HG03103 (cell line): ENCODE data around the gene CDS2.

Source experiments
- ATAC-seq: cut with Tn5 transposase; IDR thresholded peaks from one replicate; pipeline ENCODE4 v1.9.1; 2021; ENCODE audit warnings: low read depth; ENCODE audit not compliant: unreplicated experiment

Gene CDS2

GRCh38 chr20:5118220-5119142, 8.3 kb upstream of the CDS2 start:
- no peak for ATAC-seq

GRCh38 chr20:5119143-5119434, 7.7 kb upstream of the CDS2 start:
- ATAC-seq: no peak

GRCh38 chr20:5119435-5120184, 7.2 kb upstream of the CDS2 start, which contains the start of gene PCNA:
Gene PCNA (minus strand): TSS chr20:5119958. CDS start chr20:5119798, 160 bp downstream.
- ATAC-seq: peak; percentile 95

- ATAC-seq: no peak
Measured at GRCh38 chr20:5120185-5120476, 6.7 kb upstream of the CDS2 start.

GRCh38 chr20:5122873-5123260, 3.9 kb upstream of the CDS2 start:
- no peak for ATAC-seq

GRCh38 chr20:5127204-5127858, 523 bp downstream of the CDS2 start:
- peak; percentile 25 for ATAC-seq

GRCh38 chr20:5127859-5128424, 1.1 kb downstream of the CDS2 start:
- no peak for ATAC-seq

- no peak for ATAC-seq
Measured at GRCh38 chr20:5128886-5129285, 2.1 kb downstream of the CDS2 start.

GRCh38 chr20:5131502-5131901, 4.7 kb downstream of the CDS2 start:
- no peak for ATAC-seq

GRCh38 chr20:5133998-5134397, 7.2 kb downstream of the CDS2 start:
- no peak for ATAC-seq

- no peak for ATAC-seq
Measured at GRCh38 chr20:5135363-5136012, 8.7 kb downstream of the CDS2 start.

GRCh38 chr20:5136096-5136495, 9.3 kb downstream of the CDS2 start:
- no peak for ATAC-seq

- no peak for ATAC-seq
Measured at GRCh38 chr20:5140195-5140594, 13.4 kb downstream of the CDS2 start.

GRCh38 chr20:5141615-5142014, 14.8 kb downstream of the CDS2 start:
- ATAC-seq: no peak

GRCh38 chr20:5143851-5144250, 17.0 kb downstream of the CDS2 start:
- no peak for ATAC-seq

- ATAC-seq: no peak
Measured at GRCh38 chr20:5145365-5146098, 18.7 kb downstream of the CDS2 start.

GRCh38 chr20:5146099-5146668, 19.4 kb downstream of the CDS2 start:
- no peak for ATAC-seq

- no peak for ATAC-seq
Measured at GRCh38 chr20:5146871-5147592, 20.2 kb downstream of the CDS2 start.

- no peak for ATAC-seq
Measured at GRCh38 chr20:5148581-5148980, 21.8 kb downstream of the CDS2 start.
